K562 (cell line): Measurements from ENCODE around the gene MYO1D. TPM values are rescaled to one million over a fixed set of nuclear protein-coding genes. Genes with fewer than 3 reads are reported as not detected.

Experiments used
- CEBPB ChIP-seq: fragments of 450-650 bp; IDR thresholded peaks from 2 replicates; pipeline ENCODE4 v1.6.1; 2016; ENCODE audit warnings: missing genetic modification characterization, missing compliant biosample characterization
- CREB3L1 ChIP-seq: fragments of 450-650 bp; IDR thresholded peaks from 2 replicates; pipeline ENCODE4 v1.6.1; 2014; ENCODE audit warnings: low read depth, mild to moderate bottlenecking, moderate library complexity, borderline replicate concordance
- CREM ChIP-seq: IDR thresholded peaks from 2 replicates; pipeline ENCODE4 v1.6.1; 2014; ENCODE audit warnings: antibody characterized with exemption, low read depth
- NFYB ChIP-seq: IDR thresholded peaks from 2 replicates; pipeline ENCODE4 v1.6.1; 2011; ENCODE audit warnings: mild to moderate bottlenecking, moderate library complexity; ENCODE audit not compliant: insufficient read length; ENCODE audit errors: extremely low read depth
- NR2C1 ChIP-seq, 2 experiments: fragments of 450-650 bp; IDR thresholded peaks; 2 replicates each; pipeline ENCODE4 v1.6.1; 2017; ENCODE audit warnings: mild to moderate bottlenecking in 2 of 2, antibody characterized with exemption in 1 of 2, inconsistent platforms in 1 of 2, missing compliant biosample characterization in 1 of 2, missing genetic modification characterization in 1 of 2
- NR2C2 ChIP-seq, 2 experiments: fragments of 200-800 bp in 1 of 2; sonication (Bioruptor generic) in 1 of 2; sonication (generic) in 1 of 2; formaldehyde crosslinking in 1 of 2; IDR thresholded peaks; 2 replicates each; pipeline versions ENCODE4 v1.6.1 to v1.8.0; 2016 to 2022; ENCODE audit warnings: mild to moderate bottlenecking in 1 of 2, missing compliant biosample characterization in 1 of 2, missing genetic modification characterization in 1 of 2, missing genetic modification reagents in 1 of 2
- SPI1 ChIP-seq: IDR thresholded peaks from 2 replicates; pipeline ENCODE4 v1.6.1; 2011; ENCODE audit warnings: low read depth, low read length, control low read depth, borderline replicate concordance
- SRSF1 ChIP-seq: fragments of 200-400 bp; formaldehyde crosslinking; IDR thresholded peaks from 2 replicates; pipeline ENCODE4 v1.6.1; 2017; ENCODE audit warnings: mild to moderate bottlenecking, low read depth, low read length, moderate library complexity
- SRSF3 ChIP-seq: fragments of 200-400 bp; formaldehyde crosslinking; IDR thresholded peaks from 2 replicates; pipeline ENCODE4 v1.6.1; 2016; ENCODE audit warnings: mild to moderate bottlenecking, low read length, moderate library complexity; ENCODE audit not compliant: insufficient read depth
- TAF9B ChIP-seq: fragments of 450-650 bp; IDR thresholded peaks from 2 replicates; pipeline ENCODE4 v1.6.1; 2018; ENCODE audit warnings: mild to moderate bottlenecking; ENCODE audit not compliant: partially characterized antibody
- ZEB2 ChIP-seq: fragments of 450-650 bp; IDR thresholded peaks from 2 replicates; pipeline ENCODE4 v1.6.1; 2016
- polyA plus RNA-seq, 8 experiments: library from polyadenylated mRNA; depleted of rRNA in 4 of 8; stranded (reverse) in 5 of 8; unstranded in 3 of 8; fragments of >200 nt; fragmentation: Nextera tagmentation in 2 of 8; fragmentation: Illumina TruSeq in 1 of 8; extraction: Ambion mirVana in 2 of 8; extraction: Trizol in 1 of 8; gene quantifications; 2 replicates each; pipeline versions ENCODE4 v1.2.1 to v1.2.3, GENCODE V29; 2011 to 2014; ENCODE audit warnings: inconsistent platforms in 1 of 8, missing spikeins in 1 of 8
- total RNA-seq, 7 experiments: library from RNA; depleted of rRNA in 6 of 7; stranded (reverse); fragments of >200 nt in 6 of 7; fragmentation: Illumina TruSeq in 2 of 7; extraction: Trizol in 2 of 7; gene quantifications; 2 replicates each; pipeline versions ENCODE4 v1.2.1 to v1.2.3, GENCODE V29; 2011 to 2021; ENCODE audit warnings: low replicate concordance in 1 of 7
- TF ChIP-seq, protein P1 (sequence below): sonication (generic); formaldehyde crosslinking; IDR thresholded peaks from 2 replicates; pipeline ENCODE4 v1.8.0; 2022; ENCODE audit warnings: mild to moderate bottlenecking, missing genetic modification reagents
- TF ChIP-seq, protein P2 (sequence below), 3 experiments: IDR thresholded peaks in 2 of 3; conservative IDR thresholded peaks in 1 of 3; 2 replicates each; pipeline ENCODE4 v1.5.1; 2011 to 2012; ENCODE audit warnings: low read length in 3 of 3, mild to moderate bottlenecking in 3 of 3, control low read depth in 2 of 3, improper control_type of control experiment in 1 of 3, inconsistent platforms in 1 of 3, low read depth in 1 of 3, mixed read lengths in 1 of 3, moderate library complexity in 1 of 3; ENCODE audit not compliant: insufficient read depth in 2 of 3
- TF ChIP-seq, protein P3 (sequence below): sonication (generic); formaldehyde crosslinking; IDR thresholded peaks from 2 replicates; pipeline ENCODE4 v1.4.0; 2020; ENCODE audit warnings: mild to moderate bottlenecking, missing genetic modification reagents

MYO1D gene
- total and polyA plus RNA-seq, 9 of the 15 experiments (the other 6 are each of a cell fraction or from before 2014, with no cell fraction given): 2.1 to 71.2 (median 45.4) TPM

DNA sequence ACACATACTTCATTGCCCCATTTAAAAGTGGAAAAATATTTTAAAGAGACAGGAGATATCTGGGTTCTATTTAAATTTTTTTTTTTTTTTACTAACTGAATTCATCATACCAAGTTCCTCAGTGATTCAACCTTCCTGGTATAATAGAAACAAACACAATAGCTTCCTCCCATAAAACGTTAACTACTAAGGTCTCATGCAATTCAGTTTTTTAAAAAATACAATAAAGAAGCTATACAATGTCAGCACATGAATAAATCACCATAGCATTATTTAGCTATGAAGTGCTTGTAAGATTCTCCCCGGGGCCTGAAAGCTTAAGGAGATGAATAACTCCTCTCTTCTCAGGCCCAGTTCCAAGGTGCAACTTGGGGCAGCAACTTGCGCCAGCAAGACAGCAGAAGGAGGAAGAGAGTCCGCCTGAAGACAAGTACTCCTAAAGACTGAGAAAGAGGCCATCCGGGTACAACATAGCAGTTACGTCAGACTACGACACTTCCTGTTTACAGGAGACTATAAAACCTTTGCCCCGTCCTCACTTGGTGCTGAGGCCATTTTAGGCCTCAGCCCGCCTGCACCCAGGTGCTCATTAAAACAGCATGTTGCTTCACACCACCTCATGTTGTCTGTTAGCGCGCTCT is 81.5 kb downstream of the MYO1D start (continued):
- TF ChIP-seq, protein P1, sequence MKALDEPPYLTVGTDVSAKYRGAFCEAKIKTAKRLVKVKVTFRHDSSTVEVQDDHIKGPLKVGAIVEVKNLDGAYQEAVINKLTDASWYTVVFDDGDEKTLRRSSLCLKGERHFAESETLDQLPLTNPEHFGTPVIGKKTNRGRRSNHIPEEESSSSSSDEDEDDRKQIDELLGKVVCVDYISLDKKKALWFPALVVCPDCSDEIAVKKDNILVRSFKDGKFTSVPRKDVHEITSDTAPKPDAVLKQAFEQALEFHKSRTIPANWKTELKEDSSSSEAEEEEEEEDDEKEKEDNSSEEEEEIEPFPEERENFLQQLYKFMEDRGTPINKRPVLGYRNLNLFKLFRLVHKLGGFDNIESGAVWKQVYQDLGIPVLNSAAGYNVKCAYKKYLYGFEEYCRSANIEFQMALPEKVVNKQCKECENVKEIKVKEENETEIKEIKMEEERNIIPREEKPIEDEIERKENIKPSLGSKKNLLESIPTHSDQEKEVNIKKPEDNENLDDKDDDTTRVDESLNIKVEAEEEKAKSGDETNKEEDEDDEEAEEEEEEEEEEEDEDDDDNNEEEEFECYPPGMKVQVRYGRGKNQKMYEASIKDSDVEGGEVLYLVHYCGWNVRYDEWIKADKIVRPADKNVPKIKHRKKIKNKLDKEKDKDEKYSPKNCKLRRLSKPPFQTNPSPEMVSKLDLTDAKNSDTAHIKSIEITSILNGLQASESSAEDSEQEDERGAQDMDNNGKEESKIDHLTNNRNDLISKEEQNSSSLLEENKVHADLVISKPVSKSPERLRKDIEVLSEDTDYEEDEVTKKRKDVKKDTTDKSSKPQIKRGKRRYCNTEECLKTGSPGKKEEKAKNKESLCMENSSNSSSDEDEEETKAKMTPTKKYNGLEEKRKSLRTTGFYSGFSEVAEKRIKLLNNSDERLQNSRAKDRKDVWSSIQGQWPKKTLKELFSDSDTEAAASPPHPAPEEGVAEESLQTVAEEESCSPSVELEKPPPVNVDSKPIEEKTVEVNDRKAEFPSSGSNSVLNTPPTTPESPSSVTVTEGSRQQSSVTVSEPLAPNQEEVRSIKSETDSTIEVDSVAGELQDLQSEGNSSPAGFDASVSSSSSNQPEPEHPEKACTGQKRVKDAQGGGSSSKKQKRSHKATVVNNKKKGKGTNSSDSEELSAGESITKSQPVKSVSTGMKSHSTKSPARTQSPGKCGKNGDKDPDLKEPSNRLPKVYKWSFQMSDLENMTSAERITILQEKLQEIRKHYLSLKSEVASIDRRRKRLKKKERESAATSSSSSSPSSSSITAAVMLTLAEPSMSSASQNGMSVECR (CRISPR knock-in tag): no peak
- TF ChIP-seq NFYB (no peak), ZEB2 (no peak), SPI1 (0 out of 2 replicates have a peak, but pooled peaks have one; percentile 34), SRSF1 (no peak), TAF9B (no peak), NR2C2 (CRISPR knock-in tag; IDR thresholded peaks at IDR 0.05) (no peak), NR2C2 (tag; IDR thresholded peaks at IDR 0.05) (0 out of 2 replicates have a peak, but pooled peaks have one; percentile 18), CREM (0 out of 2 replicates have a peak, but pooled peaks have one; percentile 27), CEBPB (tag) (peak; percentile 44; the same call in 1 of the 2 replicates), CREB3L1 (no peak), NR2C1 (IDR thresholded peaks at IDR 0.05) (no peak), NR2C1 (tag; IDR thresholded peaks at IDR 0.05) (0 out of 2 replicates have a peak, but pooled peaks have one; percentile 21), SRSF3 (no peak)
- TF ChIP-seq, protein P2, sequence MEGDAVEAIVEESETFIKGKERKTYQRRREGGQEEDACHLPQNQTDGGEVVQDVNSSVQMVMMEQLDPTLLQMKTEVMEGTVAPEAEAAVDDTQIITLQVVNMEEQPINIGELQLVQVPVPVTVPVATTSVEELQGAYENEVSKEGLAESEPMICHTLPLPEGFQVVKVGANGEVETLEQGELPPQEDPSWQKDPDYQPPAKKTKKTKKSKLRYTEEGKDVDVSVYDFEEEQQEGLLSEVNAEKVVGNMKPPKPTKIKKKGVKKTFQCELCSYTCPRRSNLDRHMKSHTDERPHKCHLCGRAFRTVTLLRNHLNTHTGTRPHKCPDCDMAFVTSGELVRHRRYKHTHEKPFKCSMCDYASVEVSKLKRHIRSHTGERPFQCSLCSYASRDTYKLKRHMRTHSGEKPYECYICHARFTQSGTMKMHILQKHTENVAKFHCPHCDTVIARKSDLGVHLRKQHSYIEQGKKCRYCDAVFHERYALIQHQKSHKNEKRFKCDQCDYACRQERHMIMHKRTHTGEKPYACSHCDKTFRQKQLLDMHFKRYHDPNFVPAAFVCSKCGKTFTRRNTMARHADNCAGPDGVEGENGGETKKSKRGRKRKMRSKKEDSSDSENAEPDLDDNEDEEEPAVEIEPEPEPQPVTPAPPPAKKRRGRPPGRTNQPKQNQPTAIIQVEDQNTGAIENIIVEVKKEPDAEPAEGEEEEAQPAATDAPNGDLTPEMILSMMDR (IDR thresholded peaks at IDR 0.05 in 2 of 3, conservative IDR thresholded peaks at IDR 0.05 in 1 of 3; ENCODE audit: insufficient read depth in 2 of 3, low read depth in 1 of 3, low read length in 3 of 3): 0 out of 6 replicates have a peak, but pooled peaks of 1 of the 3 experiments have one; percentile 12
- TF ChIP-seq, protein P3, sequence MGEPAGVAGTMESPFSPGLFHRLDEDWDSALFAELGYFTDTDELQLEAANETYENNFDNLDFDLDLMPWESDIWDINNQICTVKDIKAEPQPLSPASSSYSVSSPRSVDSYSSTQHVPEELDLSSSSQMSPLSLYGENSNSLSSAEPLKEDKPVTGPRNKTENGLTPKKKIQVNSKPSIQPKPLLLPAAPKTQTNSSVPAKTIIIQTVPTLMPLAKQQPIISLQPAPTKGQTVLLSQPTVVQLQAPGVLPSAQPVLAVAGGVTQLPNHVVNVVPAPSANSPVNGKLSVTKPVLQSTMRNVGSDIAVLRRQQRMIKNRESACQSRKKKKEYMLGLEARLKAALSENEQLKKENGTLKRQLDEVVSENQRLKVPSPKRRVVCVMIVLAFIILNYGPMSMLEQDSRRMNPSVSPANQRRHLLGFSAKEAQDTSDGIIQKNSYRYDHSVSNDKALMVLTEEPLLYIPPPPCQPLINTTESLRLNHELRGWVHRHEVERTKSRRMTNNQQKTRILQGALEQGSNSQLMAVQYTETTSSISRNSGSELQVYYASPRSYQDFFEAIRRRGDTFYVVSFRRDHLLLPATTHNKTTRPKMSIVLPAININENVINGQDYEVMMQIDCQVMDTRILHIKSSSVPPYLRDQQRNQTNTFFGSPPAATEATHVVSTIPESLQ: no peak
